ENCODE data around the gene GALNT9.

Gene GALNT9

GRCh38 chr12:132217800-132218526 lies 111.4 kb downstream of the GALNT9 start:
- no peak for TF ChIP-seq CTCF (IDR thresholded peaks at IDR 0.05; ENCODE audit: insufficient read depth, missing control alignments)

GRCh38 chr12:132217371-132217770 lies 112.0 kb downstream of the GALNT9 start:
- FAIRE-seq = no peak
- DNase-seq (ENCODE audit: insufficient read length, low spot score) = no peak
- no peak for TF ChIP-seq CTCF (IDR thresholded peaks at IDR 0.05; ENCODE audit: insufficient read depth, missing control alignments)

More at GRCh38 chr12:132217800-132218526, 111.4 kb downstream of the GALNT9 start:
- no peak for DNase-seq (ENCODE audit: insufficient read length, low spot score)
- no peak for FAIRE-seq

GRCh38 chr12:132216354-132216987 lies 112.9 kb downstream of the GALNT9 start:
- FAIRE-seq (no peak), DNase-seq (ENCODE audit: insufficient read length, low spot score) (no peak)
- no peak for TF ChIP-seq CTCF (IDR thresholded peaks at IDR 0.05; ENCODE audit: insufficient read depth, missing control alignments)

- TF ChIP-seq CTCF (IDR thresholded peaks at IDR 0.05; ENCODE audit: insufficient read depth, missing control alignments) = no peak
- DNase-seq (ENCODE audit: insufficient read length, low spot score) (no peak), FAIRE-seq (no peak)
These were observed 113.9 kb downstream of the GALNT9 start for GRCh38 chr12:132215299-132215989.

- FAIRE-seq = no peak
- no peak for TF ChIP-seq CTCF (IDR thresholded peaks at IDR 0.05; ENCODE audit: insufficient read depth, missing control alignments)
- no peak for DNase-seq (ENCODE audit: insufficient read length, low spot score)
These were observed 114.5 kb downstream of the GALNT9 start for GRCh38 chr12:132214891-132215290.

- FAIRE-seq = no peak
- no peak for TF ChIP-seq CTCF (IDR thresholded peaks at IDR 0.05; ENCODE audit: insufficient read depth, missing control alignments)
- DNase-seq (ENCODE audit: insufficient read length, low spot score) = no peak
These were observed 115.3 kb downstream of the GALNT9 start for GRCh38 chr12:132214161-132214476.
